ENCODE results near the gene SLTM.
A peak's percentile ranks its signal among the peaks of the same experiment; 100 is the strongest.
"Not testable (repeated sequence)": the region's sequence is repeated elsewhere in the genome, so short reads cannot be mapped to it uniquely, and the experiment has no call there.

Gene SLTM

DNA sequence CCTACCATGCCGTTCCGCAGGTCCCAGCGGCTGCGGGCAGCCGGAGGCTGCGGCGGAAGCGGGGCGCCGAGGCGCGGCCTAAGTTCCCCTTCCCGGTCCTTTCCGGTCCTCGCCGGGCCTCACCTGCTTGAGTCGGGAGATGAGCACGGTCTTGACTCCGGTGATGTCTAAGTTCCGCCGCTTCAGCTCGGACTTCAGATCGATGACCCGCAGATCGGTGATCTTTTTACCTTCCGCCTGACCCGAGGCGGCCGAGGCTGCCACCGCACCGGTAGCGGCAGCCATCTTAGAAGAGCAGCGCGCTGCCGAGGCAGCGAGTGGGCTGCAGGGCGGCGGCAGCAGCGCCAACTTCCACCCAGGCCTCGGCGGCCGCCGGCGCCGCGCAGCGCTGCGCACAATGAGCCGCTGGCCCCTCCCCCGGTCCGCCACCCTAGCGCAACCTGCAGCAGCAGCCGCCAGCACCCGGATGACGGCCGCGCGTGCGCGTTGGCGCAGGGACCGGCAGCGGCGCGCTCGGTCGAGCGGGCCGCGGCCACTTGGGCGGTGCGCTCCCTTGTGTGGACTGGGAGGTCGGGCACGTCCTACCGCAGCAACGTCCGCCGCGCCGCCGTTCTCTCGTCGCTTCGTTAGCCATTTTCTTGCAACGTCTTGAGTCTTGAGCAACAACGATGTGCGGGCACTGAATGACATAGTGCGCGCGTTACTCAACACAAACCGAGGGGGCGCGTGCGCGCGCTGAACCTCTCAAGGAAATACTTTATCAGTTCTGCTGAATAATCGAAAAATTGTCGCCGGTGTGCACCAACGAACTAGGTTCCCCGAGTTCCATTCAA, at the start of gene SLTM:
Gene SLTM (minus strand): TSS at position 399 of the 833 bp plus-strand sequence. CDS start 114 bp downstream, at position 285.
- peak; percentile 80 for DNase-seq (ENCODE audit: low read depth, low spot score)

GRCh38 chr15:58983261-58983660, 49.8 kb upstream of the SLTM start:
- no peak for DNase-seq (ENCODE audit: low read depth, low spot score)

DNA sequence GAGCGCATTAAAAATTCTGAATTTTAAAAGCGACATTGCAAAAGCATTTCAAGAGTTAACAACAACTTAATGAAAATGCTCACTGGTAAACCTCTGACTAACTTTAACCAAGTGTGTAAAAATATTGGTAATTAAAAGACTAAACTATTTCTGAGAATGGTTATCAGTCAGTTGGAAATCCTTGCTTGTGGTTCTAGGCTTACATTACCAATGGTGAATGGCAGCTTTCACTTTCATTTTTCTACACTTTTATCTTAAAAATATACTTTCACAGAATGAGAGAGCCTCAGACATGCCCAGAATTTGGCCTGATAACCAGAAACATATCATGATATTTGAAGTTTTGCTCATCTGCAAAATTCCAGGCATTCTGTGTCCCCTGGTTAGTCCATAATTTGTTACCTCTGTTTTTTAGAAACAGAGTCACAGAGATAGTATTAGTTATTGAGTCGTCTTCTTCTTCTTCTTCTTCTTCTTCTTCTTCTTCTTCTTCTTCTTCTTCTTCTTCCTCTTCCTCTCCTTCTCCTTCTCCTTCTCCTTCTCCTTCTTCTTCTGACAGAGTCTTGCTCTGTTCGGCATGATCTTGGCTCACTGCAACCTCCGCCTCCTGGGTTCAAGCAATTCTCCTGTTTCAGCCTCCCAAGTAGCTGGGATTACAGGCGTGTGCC, 48.5 kb upstream of the SLTM start:
- no peak for DNase-seq (ENCODE audit: low read depth, low spot score)

- no peak for DNase-seq (ENCODE audit: low read depth, low spot score)
Observed at GRCh38 chr15:58980351-58980939, 47.0 kb upstream of the SLTM start.

DNA sequence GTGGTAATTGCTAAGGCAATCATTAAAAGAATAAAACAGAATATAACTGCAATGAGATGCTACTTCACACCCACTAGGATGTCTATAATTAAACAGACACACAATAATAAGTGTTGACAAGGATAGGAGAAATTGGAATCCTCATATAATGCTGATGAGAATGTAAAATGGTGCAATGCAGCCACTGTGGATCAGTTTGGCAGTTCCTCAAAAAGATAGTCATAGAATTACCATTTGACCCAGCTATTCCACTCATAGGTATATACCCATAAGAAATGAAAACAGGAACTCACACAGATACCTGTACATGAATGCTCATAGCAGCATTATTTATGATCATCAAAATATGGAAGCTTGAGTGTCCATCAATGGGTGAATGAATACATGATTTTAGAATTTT, 44.4 kb upstream of the SLTM start:
- no peak for DNase-seq (ENCODE audit: low read depth, low spot score)

GRCh38 chr15:58967479-58967878, 34.0 kb upstream of the SLTM start:
- DNase-seq (ENCODE audit: low read depth, low spot score) = no peak

- DNase-seq (ENCODE audit: low read depth, low spot score) = no peak
Observed at GRCh38 chr15:58966698-58967097, 33.2 kb upstream of the SLTM start.

DNA sequence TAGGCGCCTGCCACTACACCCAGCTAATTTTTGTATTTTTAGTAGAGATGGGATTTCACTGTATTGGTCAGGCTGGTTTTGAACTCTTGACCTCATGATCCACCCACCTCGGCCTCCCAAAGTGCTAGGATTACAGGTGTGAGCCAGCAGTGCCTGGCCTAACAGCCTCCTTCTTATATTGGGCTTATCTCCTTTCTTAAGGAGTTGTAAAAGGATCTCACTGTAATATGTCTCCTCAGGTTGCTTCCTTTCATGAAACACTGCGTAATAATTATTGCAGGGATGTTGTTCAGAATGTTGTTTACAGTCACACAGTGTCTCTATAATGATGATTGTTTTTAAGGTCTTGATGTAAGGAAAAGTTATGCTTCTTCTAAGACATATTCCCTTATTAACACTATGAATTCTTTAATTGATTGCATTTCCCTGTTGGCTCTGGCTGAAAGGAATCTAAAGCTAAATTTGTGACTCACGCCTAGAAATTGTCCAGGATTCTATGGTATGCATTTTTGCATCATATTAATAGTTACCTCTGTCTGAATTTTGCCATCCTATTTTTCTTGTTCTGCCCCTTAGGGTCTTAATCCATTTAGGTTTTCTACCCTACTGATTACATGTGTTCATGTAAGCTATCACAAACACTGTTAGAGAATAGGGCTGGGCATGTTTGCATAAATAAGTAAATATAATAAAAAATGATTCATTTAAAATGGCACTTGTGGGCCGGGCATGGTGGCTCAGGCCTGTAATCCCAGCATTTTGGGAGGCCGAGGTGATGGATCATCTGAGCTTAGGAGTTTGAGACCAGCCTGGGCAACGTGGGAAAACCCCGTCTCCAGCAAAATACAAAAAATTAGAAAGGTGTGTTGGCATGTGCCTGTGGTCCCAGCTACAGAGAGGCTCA, 29.4 kb upstream of the SLTM start:
- no peak for DNase-seq (ENCODE audit: low read depth, low spot score)

DNA sequence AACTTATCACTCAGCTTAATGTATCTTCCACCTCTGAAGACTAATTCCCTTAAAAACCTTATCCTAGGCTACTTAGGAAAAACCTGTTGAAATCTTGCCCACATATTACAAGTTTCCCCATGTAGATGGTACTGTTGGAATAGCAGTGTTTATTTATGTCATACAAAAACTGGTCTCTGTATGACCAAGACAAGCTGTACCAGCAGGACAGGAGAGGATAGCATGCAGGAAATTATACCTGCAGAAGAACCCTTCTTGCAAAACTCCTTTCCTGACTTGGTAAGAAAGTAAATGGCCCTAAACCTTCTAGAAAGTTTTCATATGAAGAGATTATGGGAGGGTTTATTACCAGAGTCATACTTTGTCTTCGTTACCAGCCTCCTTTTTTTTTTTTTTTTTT, 28.7 kb upstream of the SLTM start:
- DNase-seq (ENCODE audit: low read depth, low spot score) = no peak

DNA sequence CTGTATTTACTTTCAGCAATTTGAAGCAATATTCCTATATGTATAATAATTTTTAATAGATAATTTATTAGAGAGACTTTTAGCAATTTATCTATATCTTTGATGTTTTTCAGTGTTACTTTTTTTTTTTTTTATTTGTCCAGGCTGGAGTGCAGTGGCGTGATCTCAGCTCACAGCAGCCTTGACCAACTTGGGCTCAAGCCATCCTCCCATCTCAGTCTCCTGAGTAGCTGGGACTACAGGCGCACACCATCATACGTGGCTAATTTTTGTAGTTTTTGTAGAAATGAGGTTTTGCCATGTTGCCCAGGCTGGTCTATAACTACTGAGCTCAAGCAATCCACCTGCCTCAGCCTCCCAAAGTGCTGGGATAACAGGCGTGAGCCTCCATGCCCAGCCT, 25.3 kb upstream of the SLTM start:
- DNase-seq (ENCODE audit: low read depth, low spot score) = no peak

DNA sequence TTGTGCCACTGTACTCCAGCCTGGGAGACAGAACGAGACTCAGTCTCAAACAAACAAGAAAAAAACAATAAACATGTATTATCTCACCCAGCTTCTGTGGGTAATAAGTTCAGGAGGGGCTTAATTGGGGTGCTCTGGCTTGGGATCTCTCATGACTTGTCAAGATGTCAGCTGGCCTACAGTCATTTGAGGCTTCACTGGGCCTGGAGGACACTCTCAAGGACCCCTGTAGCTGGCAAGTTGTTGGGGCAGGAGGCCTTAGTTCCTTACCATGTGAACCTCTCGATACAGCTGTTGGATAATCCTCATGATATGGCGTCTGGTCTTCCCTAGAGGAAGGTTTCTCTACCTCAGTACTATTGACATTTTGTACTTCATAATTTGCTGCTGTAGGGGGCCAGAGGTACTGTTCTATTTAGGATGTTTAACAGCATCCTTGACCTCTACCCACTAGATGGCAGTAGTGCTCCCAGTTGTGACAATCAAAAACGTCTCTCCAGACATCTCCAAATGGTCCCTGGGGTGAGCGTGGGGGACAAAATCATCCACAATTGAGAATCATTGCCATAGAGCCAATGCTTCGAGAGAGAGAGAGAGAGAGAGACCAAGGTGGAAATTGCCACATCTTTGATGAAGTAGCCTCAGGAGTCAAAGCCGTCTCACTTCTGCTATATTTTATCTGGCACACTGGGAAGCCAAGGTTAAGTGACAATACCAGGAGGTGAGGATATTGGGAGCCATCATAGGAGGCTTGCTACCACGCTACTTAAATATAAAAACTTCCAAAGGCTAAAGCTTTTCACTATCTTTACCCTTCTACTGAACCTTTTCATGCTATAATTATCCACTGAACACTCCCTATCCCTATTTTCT, 23.9 kb upstream of the SLTM start:
- DNase-seq (ENCODE audit: low read depth, low spot score) = peak; percentile 54

- DNase-seq (ENCODE audit: low read depth, low spot score) = no peak
Observed at GRCh38 chr15:58952751-58953150, 19.3 kb upstream of the SLTM start.

DNA sequence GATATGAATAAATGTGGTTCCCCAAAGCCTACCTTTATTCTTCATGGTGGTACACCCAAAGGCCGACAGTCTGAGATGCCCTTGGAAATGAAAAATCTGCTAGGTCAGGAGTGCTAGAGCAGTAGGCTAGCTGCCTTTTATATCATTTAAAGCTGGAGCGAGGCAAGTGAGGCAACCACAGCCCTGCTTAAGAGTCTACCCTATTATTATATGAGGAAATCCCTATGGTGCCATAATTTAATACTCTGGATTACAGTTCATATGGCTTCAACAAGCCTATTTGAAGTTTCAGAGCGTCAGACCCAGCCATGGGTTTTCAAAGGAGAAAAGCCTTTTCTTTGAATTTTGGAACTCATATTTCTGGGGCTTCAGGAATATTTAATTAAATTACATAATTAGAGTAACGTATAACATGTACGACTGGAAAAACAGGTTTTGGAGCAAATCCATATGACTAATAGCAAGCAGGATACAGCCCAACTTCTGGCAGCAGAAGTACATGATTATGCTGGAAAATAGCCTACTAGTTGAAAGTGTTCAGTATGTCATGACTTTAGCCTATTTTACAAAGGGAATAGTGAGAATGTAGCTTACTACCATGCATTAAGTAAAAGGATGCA, 18.0 kb upstream of the SLTM start:
- DNase-seq (ENCODE audit: low read depth, low spot score) = no peak

DNA sequence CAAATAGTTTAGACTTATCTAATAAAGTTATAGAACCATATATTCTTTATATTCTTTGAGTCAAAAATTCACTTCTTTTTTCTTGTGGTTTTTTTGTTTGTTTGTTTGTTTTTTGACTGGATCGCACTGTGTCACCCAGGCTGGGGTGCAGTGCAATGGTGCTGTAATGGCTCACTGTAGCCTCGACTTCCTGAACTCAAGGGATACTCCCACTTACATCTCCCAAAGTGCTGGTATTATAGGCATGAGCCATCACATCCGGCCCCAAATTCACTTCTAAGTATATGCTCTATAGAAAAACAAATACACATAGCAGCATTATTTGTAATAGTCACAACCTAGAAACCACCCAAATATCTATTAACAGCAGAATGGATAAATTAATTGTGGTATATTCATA, 13.7 kb upstream of the SLTM start:
- no peak for DNase-seq (ENCODE audit: low read depth, low spot score)

DNA sequence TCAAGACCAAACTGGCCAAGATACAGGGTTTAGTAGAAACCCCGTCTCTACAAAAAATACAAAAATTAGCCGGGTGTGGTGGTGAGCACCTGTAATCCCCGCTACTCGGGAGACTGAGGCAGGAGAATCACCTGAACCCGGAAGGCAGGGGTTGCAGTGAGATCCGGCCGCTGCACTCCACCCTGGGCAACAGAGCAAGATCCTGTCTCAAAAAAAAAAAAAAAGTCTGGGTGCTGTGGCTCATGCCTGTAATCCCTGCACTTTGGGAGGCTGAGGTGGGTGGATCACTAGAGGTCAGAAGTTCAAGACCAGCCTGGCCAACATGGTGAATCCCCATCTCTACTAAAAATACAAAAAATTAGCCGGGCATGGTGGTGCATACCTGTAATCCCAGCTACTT, 1.5 kb upstream of the SLTM start:
- DNase-seq (ENCODE audit: low read depth, low spot score) = not testable (repeated sequence)

GRCh38 chr15:58934521-58934920, 1.0 kb upstream of the SLTM start:
- DNase-seq (ENCODE audit: low read depth, low spot score) = no peak

GRCh38 chr15:58934114-58934447, 602 bp upstream of the SLTM start:
- DNase-seq (ENCODE audit: low read depth, low spot score) = no peak

GRCh38 chr15:58932710-58933280, 684 bp downstream of the SLTM start:
- DNase-seq (ENCODE audit: low read depth, low spot score) = no peak

DNA sequence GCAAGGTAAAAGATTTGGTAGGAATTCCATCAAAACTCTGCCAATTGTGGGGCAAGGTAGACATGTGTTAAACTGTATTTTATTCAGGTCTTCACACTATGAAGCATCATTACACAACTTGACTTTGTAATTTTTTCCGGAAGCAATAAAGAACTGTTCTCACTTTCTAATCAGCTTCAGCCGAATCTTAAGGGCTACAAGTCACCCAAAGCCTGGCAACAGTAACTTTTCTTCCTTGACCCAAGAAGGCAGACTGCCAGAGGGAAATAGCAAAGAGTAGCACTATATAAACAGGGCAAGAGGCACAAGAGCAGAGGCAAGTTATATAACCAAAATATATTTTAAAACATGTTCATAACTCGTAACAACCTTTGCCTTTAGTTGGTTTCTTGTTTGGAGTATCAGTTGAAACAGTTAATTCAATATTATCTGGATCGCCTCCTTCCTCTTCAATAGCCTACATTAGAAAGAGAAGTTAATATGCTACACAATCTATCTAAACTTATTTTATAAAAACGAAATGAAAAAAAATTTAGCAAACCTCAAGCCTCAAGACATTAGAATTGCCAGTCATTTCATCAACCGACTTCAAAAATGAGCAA, 1.4 kb downstream of the SLTM start:
- DNase-seq (ENCODE audit: low read depth, low spot score) = no peak

Data from activated CD4-positive, CD25-positive, alpha-beta regulatory T cell treated with anti-CD3 and anti-CD28 coated beads, Interleukin-2, amount 50 U/mL, for 16 hours (primary cell).